ENCODE measurements around the gene QRICH1.
"Not testable (repeated sequence)": the region's sequence is repeated elsewhere in the genome, so short reads cannot be mapped to it uniquely, and the experiment has no call there.

QRICH1 gene

GRCh38 chr3:49013738-49014660 lies 79.9 kb downstream of the QRICH1 start:
- Histone ChIP-seq H3K9me3 (ENCODE audit: severe bottlenecking) (no peaks in the 10 kb centered on the region), H3K27ac (no peak overlapping the region), H3K27me3 (ENCODE audit: insufficient read depth, low read depth, severe bottlenecking) (no peaks in the 10 kb centered on the region), H3K4me3 (ENCODE audit: low read depth, low read length) (no peak overlapping the region), H3K36me3 (peaks cover 62% of the 10 kb centered on the region)
- peak; percentile 77 for DNase-seq
- TF ChIP-seq CTCF (IDR thresholded peaks at IDR 0.05; ENCODE audit: low read depth, low read length): peak; percentile 83

GRCh38 chr3:49013113-49013737 lies 80.6 kb downstream of the QRICH1 start:
- Histone ChIP-seq H3K36me3 (peaks cover 69% of the 10 kb centered on the region), H3K4me3 (ENCODE audit: low read depth, low read length) (no peak overlapping the region), H3K9me3 (ENCODE audit: severe bottlenecking) (no peaks in the 10 kb centered on the region), H3K27ac (no peak overlapping the region), H3K27me3 (ENCODE audit: insufficient read depth, low read depth, severe bottlenecking) (no peaks in the 10 kb centered on the region)
- TF ChIP-seq CTCF (IDR thresholded peaks at IDR 0.05; ENCODE audit: low read depth, low read length): no peak
- DNase-seq: no peak

DNA sequence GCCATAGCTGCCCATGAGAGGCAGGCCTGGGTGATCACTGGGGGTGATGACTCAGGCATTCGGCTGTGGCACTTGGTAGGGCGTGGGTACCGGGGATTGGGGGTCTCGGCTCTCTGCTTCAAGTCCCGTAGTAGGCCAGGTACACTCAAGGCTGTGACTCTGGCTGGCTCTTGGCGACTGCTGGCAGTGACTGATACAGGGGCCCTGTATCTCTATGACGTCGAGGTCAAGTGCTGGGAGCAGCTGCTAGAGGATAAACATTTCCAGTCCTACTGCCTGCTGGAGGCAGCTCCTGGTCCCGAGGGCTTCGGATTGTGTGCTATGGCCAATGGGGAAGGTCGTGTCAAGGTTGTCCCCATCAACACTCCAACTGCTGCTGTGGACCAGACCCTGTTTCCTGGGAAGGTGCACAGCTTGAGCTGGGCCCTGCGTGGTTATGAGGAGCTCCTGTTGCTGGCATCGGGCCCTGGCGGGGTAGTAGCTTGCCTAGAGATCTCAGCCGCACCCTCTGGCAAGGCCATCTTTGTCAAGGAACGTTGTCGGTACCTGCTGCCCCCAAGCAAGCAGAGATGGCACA lies 81.3 kb downstream of the QRICH1 start:
- H3K27me3 ChIP-seq (ENCODE audit: insufficient read depth, low read depth, severe bottlenecking): no peaks in the 10 kb centered on the region
- no peak overlapping the region for H3K4me3 ChIP-seq (ENCODE audit: low read depth, low read length)
- no peak for DNase-seq
- no peak for TF ChIP-seq CTCF (IDR thresholded peaks at IDR 0.05; ENCODE audit: low read depth, low read length)
- H3K36me3 ChIP-seq: peaks cover 71% of the 10 kb centered on the region
- H3K27ac ChIP-seq: no peak overlapping the region
- H3K9me3 ChIP-seq (ENCODE audit: severe bottlenecking): no peaks in the 10 kb centered on the region

- Histone ChIP-seq H3K4me3 (ENCODE audit: low read depth, low read length) (no peak overlapping the region), H3K9me3 (ENCODE audit: severe bottlenecking) (no peaks in the 10 kb centered on the region), H3K27ac (no peak overlapping the region), H3K27me3 (ENCODE audit: insufficient read depth, low read depth, severe bottlenecking) (no peaks in the 10 kb centered on the region), H3K36me3 (peaks cover 53% of the 10 kb centered on the region)
- no peak for TF ChIP-seq CTCF (IDR thresholded peaks at IDR 0.05; ENCODE audit: low read depth, low read length)
- no peak for DNase-seq
Measured at GRCh38 chr3:49009396-49009795, 84.5 kb downstream of the QRICH1 start.

DNA sequence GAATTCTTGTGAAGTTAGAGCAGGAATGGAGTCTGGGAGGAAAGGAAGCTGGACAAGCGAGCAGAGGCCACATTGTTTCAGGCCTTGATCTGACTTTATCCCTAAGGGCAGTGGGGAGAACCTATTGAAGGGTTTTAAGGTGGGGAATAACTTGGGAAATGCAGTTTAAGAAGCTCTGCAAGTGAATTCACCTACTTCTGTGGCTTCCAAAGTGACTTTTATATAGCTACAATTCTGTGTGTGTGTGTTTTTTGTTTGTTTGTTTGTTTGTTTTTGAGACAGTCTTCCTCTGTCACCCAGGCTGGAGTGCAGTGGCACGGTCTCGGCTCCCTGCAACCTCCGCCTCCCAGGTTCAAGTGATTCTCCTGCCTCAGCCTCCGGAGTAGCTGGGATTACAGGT lies 85.2 kb downstream of the QRICH1 start:
- H3K9me3 ChIP-seq (ENCODE audit: severe bottlenecking); H3K4me3 ChIP-seq (ENCODE audit: low read depth, low read length); DNase-seq; H3K27me3 ChIP-seq (ENCODE audit: insufficient read depth, low read depth, severe bottlenecking): not testable (repeated sequence)
- Histone ChIP-seq H3K36me3 (peaks cover 46% of the 10 kb centered on the region), H3K27ac (peak overlapping the region; percentile 97; the same call in 1 of the 2 replicates)

Measured in WERI-Rb-1 (cell line).